Retina (tissue), 1 donor: ENCODE results near the gene ECI1.
A peak's percentile ranks its signal among the peaks of the same experiment; 100 is the strongest.
"Not testable (repeated sequence)": the region's sequence is repeated elsewhere in the genome, so short reads cannot be mapped to it uniquely, and the experiment has no call there.

Source experiments
- DNase-seq: peaks from one replicate; pipeline ENCODE4 v3.0.0-alpha.2; 2016

Gene ECI1

GRCh38 chr16:2209258-2210008, 42.0 kb downstream of the ECI1 start:
- no peak for DNase-seq

GRCh38 chr16:2208772-2209171, 42.6 kb downstream of the ECI1 start:
- DNase-seq: no peak

- no peak for DNase-seq
Observed at GRCh38 chr16:2208308-2208707, 43.1 kb downstream of the ECI1 start.

- no peak for DNase-seq
Observed at GRCh38 chr16:2207872-2208271, 43.5 kb downstream of the ECI1 start.

GRCh38 chr16:2206780-2207433, 44.5 kb downstream of the ECI1 start:
- DNase-seq: no peak

GRCh38 chr16:2206420-2206779, 45.0 kb downstream of the ECI1 start:
- DNase-seq: no peak

GRCh38 chr16:2205967-2206313, 45.4 kb downstream of the ECI1 start:
- no peak for DNase-seq

- peak; percentile 98 for DNase-seq
Observed at GRCh38 chr16:2205104-2205966, 46.1 kb downstream of the ECI1 start, which contains the start of gene MLST8. MLST8 (plus strand) TSS chr16:2205454; CDS start chr16:2206086, 632 bp downstream.

- DNase-seq: no peak
Observed at GRCh38 chr16:2204416-2205103, 46.8 kb downstream of the ECI1 start.

- DNase-seq: not testable (repeated sequence)
Observed at GRCh38 chr16:2203119-2203688, 48.2 kb downstream of the ECI1 start.

GRCh38 chr16:2200313-2200712, 51.1 kb downstream of the ECI1 start:
- no peak for DNase-seq

GRCh38 chr16:2199621-2200139, 51.7 kb downstream of the ECI1 start:
- DNase-seq: no peak

- DNase-seq: no peak
Observed at GRCh38 chr16:2199095-2199494, 52.3 kb downstream of the ECI1 start.

GRCh38 chr16:2198283-2198682, 53.1 kb downstream of the ECI1 start:
- no peak for DNase-seq

- no peak for DNase-seq
Observed at GRCh38 chr16:2197765-2198164, 53.6 kb downstream of the ECI1 start.

- no peak for DNase-seq
Observed at GRCh38 chr16:2196981-2197511, 54.3 kb downstream of the ECI1 start.

- no peak for DNase-seq
Observed at GRCh38 chr16:2196162-2196980, 55.0 kb downstream of the ECI1 start, which contains the start of gene CASKIN1. CASKIN1 (minus strand) TSS chr16:2196605; CDS start chr16:2196432, 173 bp downstream.

- DNase-seq: peak; percentile 64
Observed at GRCh38 chr16:2195322-2196161, 55.8 kb downstream of the ECI1 start.

GRCh38 chr16:2194852-2195321, 56.5 kb downstream of the ECI1 start:
- peak; percentile 55 for DNase-seq
